ENCODE measurements around the gene CABYR. TPM values are rescaled to one million over a fixed set of nuclear protein-coding genes. Genes with fewer than 3 reads are reported as not detected.

The CABYR gene
- total RNA-seq, 4 donors from 2014 or later: 0.26 to 1.1 (median 0.78) TPM

GRCh38 chr18:24118750-24119577 lies 19.9 kb upstream of the CABYR start:
- H3K4me3 ChIP-seq: no peak overlapping the region
- DNase-seq: no peak
- no peaks in the 10 kb centered on the region for H3K9me3 ChIP-seq
- H3K36me3 ChIP-seq: peaks cover 0 to 71% (median 0%) of the 10 kb centered on the region in 3 donors
- 57% methylated on average over 8 of the region's 8 CpGs for WGBS, 2 donors
- H3K27me3 ChIP-seq: no peaks in the 10 kb centered on the region
- intact Hi-C loops (cut with DNase I): loop anchor here (10.0 kb wide), 2 partner anchors 104 to 174 kb away; partner anchors contain the start of gene TTC39C
- no peaks in the 10 kb centered on the region for H3K4me1 ChIP-seq
- no peak overlapping the region for H3K27ac ChIP-seq
- TF ChIP-seq POLR2A (IDR thresholded peaks at IDR 0.05) (no peak), CTCF (IDR thresholded peaks at IDR 0.05) (peak; percentile 88 to 96 (median 91))

- 93 to 99% methylated on average over 4 of the region's 4 CpGs for WGBS, 2 donors
- no peak overlapping the region for H3K27ac ChIP-seq
- DNase-seq: no peak
- no peaks in the 10 kb centered on the region for H3K9me3 ChIP-seq
- TF ChIP-seq POLR2A (IDR thresholded peaks at IDR 0.05) (no peak), CTCF (IDR thresholded peaks at IDR 0.05) (no peak)
- intact Hi-C loops (cut with DNase I): no loop called here
- H3K4me3 ChIP-seq: no peak overlapping the region
- H3K4me1 ChIP-seq: no peaks in the 10 kb centered on the region
- H3K36me3 ChIP-seq: peaks cover 0 to 74% (median 0%) of the 10 kb centered on the region in 3 donors
- H3K27me3 ChIP-seq: no peaks in the 10 kb centered on the region
Measured at GRCh38 chr18:24120676-24121075, 18.2 kb upstream of the CABYR start.

- 83 to 93% methylated on average over 2 of the region's 2 CpGs for WGBS, 2 donors
- H3K9me3 ChIP-seq: no peaks in the 10 kb centered on the region
- H3K27me3 ChIP-seq: no peaks in the 10 kb centered on the region
- H3K4me3 ChIP-seq: no peak overlapping the region
- no peak overlapping the region for H3K27ac ChIP-seq
- DNase-seq: no peak
- TF ChIP-seq POLR2A (IDR thresholded peaks at IDR 0.05): no peak
- H3K36me3 ChIP-seq: peaks cover 0 to 73% (median 0%) of the 10 kb centered on the region in 3 donors
- intact Hi-C loops (cut with DNase I): no loop called here
- no peaks in the 10 kb centered on the region for H3K4me1 ChIP-seq
Measured at GRCh38 chr18:24121625-24122024, 17.2 kb upstream of the CABYR start.

GRCh38 chr18:24126155-24126961 lies 12.5 kb upstream of the CABYR start:
- Histone ChIP-seq H3K36me3 (peaks cover 0 to 89% (median 3%) of the 10 kb centered on the region in 3 donors), H3K27me3 (no peaks in the 10 kb centered on the region), H3K4me1 (no peaks in the 10 kb centered on the region), H3K27ac (no peak overlapping the region), H3K4me3 (no peak overlapping the region), H3K9me3 (no peaks in the 10 kb centered on the region)
- no peak for TF ChIP-seq CTCF (IDR thresholded peaks at IDR 0.05)
- no peak for TF ChIP-seq POLR2A (IDR thresholded peaks at IDR 0.05)
- intact Hi-C loops (cut with DNase I): no loop called here
- 57 to 64% methylated on average over 3 of the region's 3 CpGs for WGBS, 2 donors
- DNase-seq: no peak

GRCh38 chr18:24127735-24128134 lies 11.1 kb upstream of the CABYR start:
- 77 to 80% methylated on average over 3 of the region's 3 CpGs for WGBS, 2 donors
- Histone ChIP-seq H3K36me3 (peaks cover 0 to 91% (median 3%) of the 10 kb centered on the region in 3 donors), H3K4me1 (no peaks in the 10 kb centered on the region), H3K27me3 (no peaks in the 10 kb centered on the region), H3K27ac (no peak overlapping the region), H3K4me3 (no peak overlapping the region), H3K9me3 (no peaks in the 10 kb centered on the region)
- intact Hi-C loops (cut with DNase I): no loop called here
- TF ChIP-seq CTCF (IDR thresholded peaks at IDR 0.05) (no peak), POLR2A (IDR thresholded peaks at IDR 0.05) (no peak)
- no peak for DNase-seq
